ENCODE measurements around the gene MBNL3.

Gene MBNL3

GRCh38 chrX:132488819-132489577 is at the start of gene MBNL3:
Gene MBNL3, minus strand, starts transcription at chrX:132489038. Its CDS starts 49,427 bp downstream, at chrX:132439611.
- H3K36me3 ChIP-seq (ENCODE audit: control insufficient read depth, low read depth, low read length) = no peaks in the 10 kb centered on the region
- H3K9ac ChIP-seq (ENCODE audit: low read length) = peak within 1 kb of the TSS; percentile 80
- peaks cover 25% of the 10 kb centered on the region for H3K27me3 ChIP-seq (ENCODE audit: control insufficient read depth, insufficient read depth, low read length)
- peaks cover 6% of the 10 kb centered on the region for H3K4me1 ChIP-seq (ENCODE audit: control insufficient read depth, low read depth, low read length)
- peak within 1 kb of the TSS; percentile 70 for H3K4me3 ChIP-seq (ENCODE audit: low read length)
- no peak within 1 kb of the TSS for H3K27ac ChIP-seq (ENCODE audit: low read length)
- H3K9me3 ChIP-seq (ENCODE audit: control insufficient read depth, low read depth, low read length) = peaks cover 4% of the 10 kb centered on the region

- Histone ChIP-seq H3K36me3 (ENCODE audit: control insufficient read depth, low read depth, low read length) (no peaks in the 10 kb centered on the region), H3K9me3 (ENCODE audit: control insufficient read depth, low read depth, low read length) (peaks cover 13% of the 10 kb centered on the region), H3K9ac (ENCODE audit: low read length) (no peak overlapping the region), H3K27me3 (ENCODE audit: control insufficient read depth, insufficient read depth, low read length) (no peaks in the 10 kb centered on the region), H3K4me1 (ENCODE audit: control insufficient read depth, low read depth, low read length) (no peaks in the 10 kb centered on the region), H3K4me3 (ENCODE audit: low read length) (no peak overlapping the region), H3K27ac (ENCODE audit: low read length) (no peak overlapping the region)
Observed at GRCh38 chrX:132533409-132533808, 44.6 kb upstream of the MBNL3 start.

DNA sequence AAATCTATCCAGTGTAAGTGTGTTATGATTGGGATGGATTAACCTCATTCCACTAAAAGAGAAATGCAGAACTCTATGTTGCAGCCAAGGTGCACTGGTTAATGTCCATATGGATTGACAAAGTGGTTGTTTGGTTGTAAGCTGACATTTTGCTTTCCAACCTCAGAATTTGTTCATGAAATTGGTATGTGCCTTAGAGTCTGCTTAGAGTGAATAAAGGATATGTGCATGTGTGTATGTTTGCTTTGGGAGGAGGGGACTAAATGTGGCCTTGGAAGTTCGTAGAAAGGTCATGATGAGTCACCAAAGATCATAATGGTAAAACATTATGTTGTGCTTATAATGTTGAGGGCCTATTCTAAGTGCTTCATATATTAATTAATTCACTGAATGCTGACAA is 44.1 kb upstream of the MBNL3 start:
- H3K36me3 ChIP-seq (ENCODE audit: control insufficient read depth, low read depth, low read length) = no peaks in the 10 kb centered on the region
- no peaks in the 10 kb centered on the region for H3K4me1 ChIP-seq (ENCODE audit: control insufficient read depth, low read depth, low read length)
- no peak overlapping the region for H3K27ac ChIP-seq (ENCODE audit: low read length)
- peaks cover 16% of the 10 kb centered on the region for H3K9me3 ChIP-seq (ENCODE audit: control insufficient read depth, low read depth, low read length)
- H3K9ac ChIP-seq (ENCODE audit: low read length) = no peak overlapping the region
- H3K4me3 ChIP-seq (ENCODE audit: low read length) = no peak overlapping the region
- H3K27me3 ChIP-seq (ENCODE audit: control insufficient read depth, insufficient read depth, low read length) = no peaks in the 10 kb centered on the region

GRCh38 chrX:132532097-132532496 is 43.3 kb upstream of the MBNL3 start:
- Histone ChIP-seq H3K4me1 (ENCODE audit: control insufficient read depth, low read depth, low read length) (no peaks in the 10 kb centered on the region), H3K9ac (ENCODE audit: low read length) (no peak overlapping the region), H3K36me3 (ENCODE audit: control insufficient read depth, low read depth, low read length) (no peaks in the 10 kb centered on the region), H3K27ac (ENCODE audit: low read length) (no peak overlapping the region), H3K27me3 (ENCODE audit: control insufficient read depth, insufficient read depth, low read length) (no peaks in the 10 kb centered on the region), H3K4me3 (ENCODE audit: low read length) (no peak overlapping the region), H3K9me3 (ENCODE audit: control insufficient read depth, low read depth, low read length) (peaks cover 16% of the 10 kb centered on the region)

GRCh38 chrX:132520792-132521191 is 32.0 kb upstream of the MBNL3 start:
- Histone ChIP-seq H3K27ac (ENCODE audit: low read length) (no peak overlapping the region), H3K4me3 (ENCODE audit: low read length) (no peak overlapping the region), H3K4me1 (ENCODE audit: control insufficient read depth, low read depth, low read length) (no peaks in the 10 kb centered on the region), H3K9me3 (ENCODE audit: control insufficient read depth, low read depth, low read length) (peaks cover 15% of the 10 kb centered on the region), H3K27me3 (ENCODE audit: control insufficient read depth, insufficient read depth, low read length) (no peaks in the 10 kb centered on the region), H3K9ac (ENCODE audit: low read length) (no peak overlapping the region), H3K36me3 (ENCODE audit: control insufficient read depth, low read depth, low read length) (no peaks in the 10 kb centered on the region)

- H3K9me3 ChIP-seq (ENCODE audit: control insufficient read depth, low read depth, low read length) = peaks cover 15% of the 10 kb centered on the region
- H3K9ac ChIP-seq (ENCODE audit: low read length) = no peak overlapping the region
- H3K4me3 ChIP-seq (ENCODE audit: low read length) = no peak overlapping the region
- no peak overlapping the region for H3K27ac ChIP-seq (ENCODE audit: low read length)
- no peaks in the 10 kb centered on the region for H3K4me1 ChIP-seq (ENCODE audit: control insufficient read depth, low read depth, low read length)
- no peaks in the 10 kb centered on the region for H3K27me3 ChIP-seq (ENCODE audit: control insufficient read depth, insufficient read depth, low read length)
- no peaks in the 10 kb centered on the region for H3K36me3 ChIP-seq (ENCODE audit: control insufficient read depth, low read depth, low read length)
Observed at GRCh38 chrX:132520213-132520612, 31.4 kb upstream of the MBNL3 start.

DNA sequence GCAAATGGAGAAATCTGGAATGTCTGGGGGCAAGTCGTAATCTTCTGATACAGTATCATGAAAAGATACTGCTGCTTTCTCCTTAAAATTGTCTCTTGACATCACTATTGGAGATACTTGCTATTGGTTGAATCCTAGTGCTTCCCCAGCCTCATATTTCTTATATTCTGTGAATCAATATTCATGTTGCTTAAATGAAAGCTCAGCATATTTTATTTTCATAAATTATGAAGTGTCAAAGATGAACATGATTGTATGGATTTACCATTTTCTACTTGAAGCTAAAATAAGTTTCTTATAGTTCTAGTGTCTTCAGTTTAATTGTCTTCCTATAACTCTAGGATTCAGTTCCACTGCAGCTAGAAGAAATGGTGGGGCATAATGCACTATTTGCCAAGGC is 29.6 kb upstream of the MBNL3 start:
- Histone ChIP-seq H3K4me3 (ENCODE audit: low read length) (no peak overlapping the region), H3K4me1 (ENCODE audit: control insufficient read depth, low read depth, low read length) (no peaks in the 10 kb centered on the region), H3K27ac (ENCODE audit: low read length) (no peak overlapping the region), H3K27me3 (ENCODE audit: control insufficient read depth, insufficient read depth, low read length) (no peaks in the 10 kb centered on the region), H3K9ac (ENCODE audit: low read length) (no peak overlapping the region), H3K9me3 (ENCODE audit: control insufficient read depth, low read depth, low read length) (peaks cover 21% of the 10 kb centered on the region), H3K36me3 (ENCODE audit: control insufficient read depth, low read depth, low read length) (no peaks in the 10 kb centered on the region)

GRCh38 chrX:132508834-132509233 is 20.0 kb upstream of the MBNL3 start:
- no peak overlapping the region for H3K9ac ChIP-seq (ENCODE audit: low read length)
- H3K36me3 ChIP-seq (ENCODE audit: control insufficient read depth, low read depth, low read length) = no peaks in the 10 kb centered on the region
- no peak overlapping the region for H3K27ac ChIP-seq (ENCODE audit: low read length)
- H3K9me3 ChIP-seq (ENCODE audit: control insufficient read depth, low read depth, low read length) = peaks cover 10% of the 10 kb centered on the region
- no peaks in the 10 kb centered on the region for H3K4me1 ChIP-seq (ENCODE audit: control insufficient read depth, low read depth, low read length)
- H3K27me3 ChIP-seq (ENCODE audit: control insufficient read depth, insufficient read depth, low read length) = no peaks in the 10 kb centered on the region
- H3K4me3 ChIP-seq (ENCODE audit: low read length) = no peak overlapping the region

GRCh38 chrX:132505116-132505515 is 16.3 kb upstream of the MBNL3 start:
- Histone ChIP-seq H3K27ac (ENCODE audit: low read length) (no peak overlapping the region), H3K9me3 (ENCODE audit: control insufficient read depth, low read depth, low read length) (peaks cover 14% of the 10 kb centered on the region), H3K4me1 (ENCODE audit: control insufficient read depth, low read depth, low read length) (no peaks in the 10 kb centered on the region)

GRCh38 chrX:132504417-132504816 is 15.6 kb upstream of the MBNL3 start:
- Histone ChIP-seq H3K4me1 (ENCODE audit: control insufficient read depth, low read depth, low read length) (no peaks in the 10 kb centered on the region), H3K9ac (ENCODE audit: low read length) (no peak overlapping the region), H3K27ac (ENCODE audit: low read length) (no peak overlapping the region), H3K27me3 (ENCODE audit: control insufficient read depth, insufficient read depth, low read length) (no peaks in the 10 kb centered on the region), H3K9me3 (ENCODE audit: control insufficient read depth, low read depth, low read length) (peaks cover 14% of the 10 kb centered on the region), H3K36me3 (ENCODE audit: control insufficient read depth, low read depth, low read length) (no peaks in the 10 kb centered on the region), H3K4me3 (ENCODE audit: low read length) (no peak overlapping the region)

More at GRCh38 chrX:132505116-132505515, 16.3 kb upstream of the MBNL3 start:
- no peak overlapping the region for H3K9ac ChIP-seq (ENCODE audit: low read length)
- H3K36me3 ChIP-seq (ENCODE audit: control insufficient read depth, low read depth, low read length) = no peaks in the 10 kb centered on the region
- H3K4me3 ChIP-seq (ENCODE audit: low read length) = no peak overlapping the region
- H3K27me3 ChIP-seq (ENCODE audit: control insufficient read depth, insufficient read depth, low read length) = no peaks in the 10 kb centered on the region

- no peaks in the 10 kb centered on the region for H3K36me3 ChIP-seq (ENCODE audit: control insufficient read depth, low read depth, low read length)
- H3K9ac ChIP-seq (ENCODE audit: low read length) = no peak overlapping the region
- H3K27me3 ChIP-seq (ENCODE audit: control insufficient read depth, insufficient read depth, low read length) = no peaks in the 10 kb centered on the region
- peaks cover 7% of the 10 kb centered on the region for H3K9me3 ChIP-seq (ENCODE audit: control insufficient read depth, low read depth, low read length)
- H3K27ac ChIP-seq (ENCODE audit: low read length) = no peak overlapping the region
- H3K4me1 ChIP-seq (ENCODE audit: control insufficient read depth, low read depth, low read length) = no peaks in the 10 kb centered on the region
- H3K4me3 ChIP-seq (ENCODE audit: low read length) = no peak overlapping the region
Observed at GRCh38 chrX:132501606-132502005, 12.8 kb upstream of the MBNL3 start.

- H3K4me3 ChIP-seq (ENCODE audit: low read length) = no peak overlapping the region
- H3K27ac ChIP-seq (ENCODE audit: low read length) = no peak overlapping the region
- H3K27me3 ChIP-seq (ENCODE audit: control insufficient read depth, insufficient read depth, low read length) = no peaks in the 10 kb centered on the region
- H3K9me3 ChIP-seq (ENCODE audit: control insufficient read depth, low read depth, low read length) = peaks cover 4% of the 10 kb centered on the region
- H3K36me3 ChIP-seq (ENCODE audit: control insufficient read depth, low read depth, low read length) = no peaks in the 10 kb centered on the region
- H3K4me1 ChIP-seq (ENCODE audit: control insufficient read depth, low read depth, low read length) = no peaks in the 10 kb centered on the region
- H3K9ac ChIP-seq (ENCODE audit: low read length) = no peak overlapping the region
Observed at GRCh38 chrX:132497432-132497831, 8.6 kb upstream of the MBNL3 start.
